ENCODE results near the gene IQCE. TPM values are rescaled to one million over a fixed set of nuclear protein-coding genes. Genes with fewer than 3 reads are reported as not detected.

IQCE gene
- total RNA-seq, 1 experiment from 2014 or later: 44.8 TPM

DNA sequence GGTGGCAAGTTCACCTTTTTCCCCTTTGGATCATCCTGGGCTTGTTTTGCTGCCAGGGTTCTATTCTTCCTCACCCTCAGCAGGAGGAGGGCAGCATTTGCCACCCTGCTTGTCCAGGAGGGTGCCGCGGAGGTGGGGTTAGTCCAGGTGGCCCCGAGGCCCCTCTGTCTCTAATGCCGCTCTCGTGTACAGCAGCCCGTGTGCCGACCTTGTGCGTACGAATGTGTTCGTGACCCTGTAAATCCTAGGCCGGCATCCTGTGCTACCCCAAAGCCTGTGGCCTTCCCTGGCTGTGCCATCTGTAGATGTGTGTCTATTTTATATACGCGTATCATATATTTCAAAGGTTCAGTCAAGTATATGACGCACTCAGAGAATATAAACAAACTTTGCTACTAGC, 10.6 kb downstream of the IQCE start:
- H3K27me3 ChIP-seq (ENCODE audit: control insufficient read depth, insufficient read depth, low read length): no peaks in the 10 kb centered on the region
- DNase-seq (ENCODE audit: low read depth, low spot score): no peak
- TF ChIP-seq, protein P1, sequence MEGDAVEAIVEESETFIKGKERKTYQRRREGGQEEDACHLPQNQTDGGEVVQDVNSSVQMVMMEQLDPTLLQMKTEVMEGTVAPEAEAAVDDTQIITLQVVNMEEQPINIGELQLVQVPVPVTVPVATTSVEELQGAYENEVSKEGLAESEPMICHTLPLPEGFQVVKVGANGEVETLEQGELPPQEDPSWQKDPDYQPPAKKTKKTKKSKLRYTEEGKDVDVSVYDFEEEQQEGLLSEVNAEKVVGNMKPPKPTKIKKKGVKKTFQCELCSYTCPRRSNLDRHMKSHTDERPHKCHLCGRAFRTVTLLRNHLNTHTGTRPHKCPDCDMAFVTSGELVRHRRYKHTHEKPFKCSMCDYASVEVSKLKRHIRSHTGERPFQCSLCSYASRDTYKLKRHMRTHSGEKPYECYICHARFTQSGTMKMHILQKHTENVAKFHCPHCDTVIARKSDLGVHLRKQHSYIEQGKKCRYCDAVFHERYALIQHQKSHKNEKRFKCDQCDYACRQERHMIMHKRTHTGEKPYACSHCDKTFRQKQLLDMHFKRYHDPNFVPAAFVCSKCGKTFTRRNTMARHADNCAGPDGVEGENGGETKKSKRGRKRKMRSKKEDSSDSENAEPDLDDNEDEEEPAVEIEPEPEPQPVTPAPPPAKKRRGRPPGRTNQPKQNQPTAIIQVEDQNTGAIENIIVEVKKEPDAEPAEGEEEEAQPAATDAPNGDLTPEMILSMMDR (IDR thresholded peaks at IDR 0.05): no peak
- ChIA-PET CTCF (no interaction called here), POLR2A (no interaction called here)
- H3K9me3 ChIP-seq (ENCODE audit: control insufficient read depth, insufficient read depth, low read depth, low read length): no peaks in the 10 kb centered on the region
- no TSS peak for BruUV-seq (replicated peaks)
- H3K27ac ChIP-seq (ENCODE audit: low read length): no peak overlapping the region
- H3K4me3 ChIP-seq (ENCODE audit: low read depth in 2 of 2, low read length in 2 of 2): no peak overlapping the region
- ATAC-seq: no peak
- no peaks in the 10 kb centered on the region; the same call in 1 of the 2 replicates for H3K36me3 ChIP-seq (ENCODE audit: control insufficient read depth, insufficient read depth, low read length)
- intact Hi-C loops (cut with micrococcal nuclease; ENCODE audit: unreplicated experiment): no loop called here
- H3K4me1 ChIP-seq (ENCODE audit: control insufficient read depth, insufficient read depth, low read length): peaks cover 6% of the 10 kb centered on the region; the same call in 1 of the 2 replicates
- in situ Hi-C loops (cut with HindIII; ENCODE audit: low pct_unique_long_range_greater_than_20kb, low sequenced_read_pairs): no loop called here

DNA sequence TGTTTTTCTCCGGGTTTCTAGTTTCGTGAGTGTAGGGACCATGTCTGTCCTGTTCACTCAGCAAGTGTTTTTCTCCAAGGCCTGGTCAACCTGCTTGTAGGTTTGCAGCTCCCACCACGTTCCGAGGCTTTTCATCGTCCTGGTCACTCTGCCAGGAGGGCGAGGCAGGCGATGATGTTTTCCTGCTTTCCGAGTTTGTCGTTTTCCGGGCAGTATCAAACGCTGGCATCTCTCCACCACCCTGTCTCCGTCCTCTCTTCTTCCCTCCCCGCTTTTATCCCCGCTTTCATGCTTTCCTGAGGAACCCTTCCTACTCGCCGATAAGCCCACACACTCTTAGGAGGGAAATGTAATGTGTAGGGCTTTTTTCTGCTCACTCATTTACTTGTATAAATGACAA, 11.2 kb downstream of the IQCE start:
- in situ Hi-C loops (cut with HindIII; ENCODE audit: low pct_unique_long_range_greater_than_20kb, low sequenced_read_pairs): no loop called here
- ATAC-seq: no peak
- BruUV-seq (replicated peaks): no TSS peak

More for the DNA sequence above, 11.2 kb downstream of the IQCE start:
- no peaks in the 10 kb centered on the region for H3K9me3 ChIP-seq (ENCODE audit: control insufficient read depth, insufficient read depth, low read depth, low read length)
- H3K27me3 ChIP-seq (ENCODE audit: control insufficient read depth, insufficient read depth, low read length): no peaks in the 10 kb centered on the region
- no peaks in the 10 kb centered on the region; the same call in 1 of the 2 replicates for H3K36me3 ChIP-seq (ENCODE audit: control insufficient read depth, insufficient read depth, low read length)
- H3K4me3 ChIP-seq (ENCODE audit: low read depth in 2 of 2, low read length in 2 of 2): no peak overlapping the region
- TF ChIP-seq POLR2AphosphoS5 (IDR thresholded peaks at IDR 0.05; ENCODE audit: low read depth, low read length) (no peak), SIN3A (IDR thresholded peaks at IDR 0.05; ENCODE audit: borderline replicate concordance, insufficient read depth, low read depth, low read length) (no peak), TCF7L2 (IDR thresholded peaks at IDR 0.05; ENCODE audit: low read depth, low read length) (no peak)
- TF ChIP-seq, protein P2, sequence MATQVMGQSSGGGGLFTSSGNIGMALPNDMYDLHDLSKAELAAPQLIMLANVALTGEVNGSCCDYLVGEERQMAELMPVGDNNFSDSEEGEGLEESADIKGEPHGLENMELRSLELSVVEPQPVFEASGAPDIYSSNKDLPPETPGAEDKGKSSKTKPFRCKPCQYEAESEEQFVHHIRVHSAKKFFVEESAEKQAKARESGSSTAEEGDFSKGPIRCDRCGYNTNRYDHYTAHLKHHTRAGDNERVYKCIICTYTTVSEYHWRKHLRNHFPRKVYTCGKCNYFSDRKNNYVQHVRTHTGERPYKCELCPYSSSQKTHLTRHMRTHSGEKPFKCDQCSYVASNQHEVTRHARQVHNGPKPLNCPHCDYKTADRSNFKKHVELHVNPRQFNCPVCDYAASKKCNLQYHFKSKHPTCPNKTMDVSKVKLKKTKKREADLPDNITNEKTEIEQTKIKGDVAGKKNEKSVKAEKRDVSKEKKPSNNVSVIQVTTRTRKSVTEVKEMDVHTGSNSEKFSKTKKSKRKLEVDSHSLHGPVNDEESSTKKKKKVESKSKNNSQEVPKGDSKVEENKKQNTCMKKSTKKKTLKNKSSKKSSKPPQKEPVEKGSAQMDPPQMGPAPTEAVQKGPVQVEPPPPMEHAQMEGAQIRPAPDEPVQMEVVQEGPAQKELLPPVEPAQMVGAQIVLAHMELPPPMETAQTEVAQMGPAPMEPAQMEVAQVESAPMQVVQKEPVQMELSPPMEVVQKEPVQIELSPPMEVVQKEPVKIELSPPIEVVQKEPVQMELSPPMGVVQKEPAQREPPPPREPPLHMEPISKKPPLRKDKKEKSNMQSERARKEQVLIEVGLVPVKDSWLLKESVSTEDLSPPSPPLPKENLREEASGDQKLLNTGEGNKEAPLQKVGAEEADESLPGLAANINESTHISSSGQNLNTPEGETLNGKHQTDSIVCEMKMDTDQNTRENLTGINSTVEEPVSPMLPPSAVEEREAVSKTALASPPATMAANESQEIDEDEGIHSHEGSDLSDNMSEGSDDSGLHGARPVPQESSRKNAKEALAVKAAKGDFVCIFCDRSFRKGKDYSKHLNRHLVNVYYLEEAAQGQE (IDR thresholded peaks at IDR 0.05; ENCODE audit: insufficient read depth in 1 of 2, low read depth in 2 of 2, low read length in 1 of 2): no peak
- TF ChIP-seq, protein P1 (IDR thresholded peaks at IDR 0.05): no peak
- intact Hi-C loops (cut with micrococcal nuclease; ENCODE audit: unreplicated experiment): no loop called here
- POLR2A ChIA-PET: no interaction called here
- DNase-seq (ENCODE audit: low read depth, low spot score): no peak
- no peak overlapping the region for H3K27ac ChIP-seq (ENCODE audit: low read length)
- peaks cover 6% of the 10 kb centered on the region; the same call in 1 of the 2 replicates for H3K4me1 ChIP-seq (ENCODE audit: control insufficient read depth, insufficient read depth, low read length)
- CTCF ChIA-PET: no interaction called here
